Measurements from ENCODE around the gene MSL1. TPM values are rescaled to one million over a fixed set of nuclear protein-coding genes. Genes with fewer than 3 reads are reported as not detected.
"Not testable (repeated sequence)": the region's sequence is repeated elsewhere in the genome, so short reads cannot be mapped to it uniquely, and the experiment has no call there.

The MSL1 gene
- polyA plus RNA-seq, 1 donor, result 95.5 TPM

DNA sequence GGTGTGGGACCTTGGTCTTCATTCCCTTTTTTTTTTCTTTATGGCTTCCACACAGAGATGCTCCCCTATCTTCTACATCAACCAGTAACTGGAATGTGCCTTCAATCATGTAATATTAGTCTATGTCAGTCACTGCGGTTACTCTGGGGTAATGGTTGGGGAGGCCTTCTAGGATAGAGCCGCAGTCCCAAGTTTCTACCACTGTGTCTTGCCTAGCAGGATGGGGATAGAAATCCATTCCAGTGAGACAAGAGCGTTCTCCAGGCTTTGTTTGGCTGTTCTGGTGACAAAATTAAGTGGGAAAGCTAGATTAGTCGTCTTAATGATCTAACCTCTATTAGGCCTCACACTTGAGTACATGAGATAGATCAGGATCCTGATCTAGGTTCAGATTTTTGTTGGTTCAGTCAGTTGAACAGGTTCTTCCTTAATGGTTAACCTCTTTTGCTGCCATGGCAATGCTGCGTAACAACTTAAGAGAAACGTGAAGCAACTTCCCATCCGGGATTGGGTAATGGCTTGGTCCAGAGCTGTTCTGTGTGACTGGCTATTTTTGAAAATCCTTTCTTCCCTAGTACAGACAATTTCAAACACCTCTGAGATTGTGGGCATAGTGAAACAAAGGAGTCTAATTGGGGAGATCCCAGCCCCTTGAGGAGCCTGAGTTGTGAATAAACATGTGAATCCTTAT lies 8.7 kb downstream of the MSL1 start:
- no peak for DNase-seq

DNA sequence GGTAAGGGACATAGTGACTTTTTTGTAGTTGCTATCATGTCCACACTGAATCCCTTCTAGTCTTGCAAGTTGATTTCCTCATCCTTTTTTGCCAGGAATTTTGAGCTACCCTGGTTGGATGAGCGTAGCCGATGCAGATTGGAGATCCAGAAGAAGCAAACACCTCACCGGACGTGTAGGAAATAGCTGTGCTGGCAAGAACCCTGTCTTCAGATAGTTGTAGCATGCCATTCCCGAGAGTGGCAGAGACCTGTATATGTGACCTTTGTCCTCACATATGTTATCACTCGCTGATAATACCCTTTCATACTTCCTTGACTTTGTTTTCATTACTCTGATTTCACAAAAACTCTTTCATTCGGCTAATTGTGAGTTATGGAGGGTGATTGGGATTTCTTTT lies 12.4 kb downstream of the MSL1 start:
- DNase-seq, result no peak

GRCh38 chr17:40135817-40136216 lies 14.0 kb downstream of the MSL1 start:
- DNase-seq, result no peak

- DNase-seq, result no peak
Measured at GRCh38 chr17:40139566-40140058, 17.8 kb downstream of the MSL1 start.

DNA sequence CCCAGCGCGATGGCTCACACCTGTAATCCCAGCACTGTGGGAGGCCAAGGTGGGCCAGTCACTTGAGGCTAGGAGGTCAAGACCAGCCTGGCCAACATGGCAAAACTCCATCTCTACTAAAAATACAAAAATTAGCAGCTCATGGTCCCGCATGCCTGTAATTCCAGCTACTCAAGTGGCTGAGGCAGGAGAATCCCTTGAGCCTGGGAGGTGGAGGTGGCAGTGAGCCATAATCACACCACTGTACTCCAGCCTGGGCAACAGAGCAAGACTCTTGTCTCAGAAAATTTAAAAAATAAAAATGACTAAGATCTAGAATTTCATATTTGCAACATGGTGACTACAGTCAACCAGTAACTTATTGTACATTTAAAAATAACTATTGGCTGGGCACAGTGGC lies 21.4 kb downstream of the MSL1 start:
- DNase-seq, result not testable (repeated sequence)

DNA sequence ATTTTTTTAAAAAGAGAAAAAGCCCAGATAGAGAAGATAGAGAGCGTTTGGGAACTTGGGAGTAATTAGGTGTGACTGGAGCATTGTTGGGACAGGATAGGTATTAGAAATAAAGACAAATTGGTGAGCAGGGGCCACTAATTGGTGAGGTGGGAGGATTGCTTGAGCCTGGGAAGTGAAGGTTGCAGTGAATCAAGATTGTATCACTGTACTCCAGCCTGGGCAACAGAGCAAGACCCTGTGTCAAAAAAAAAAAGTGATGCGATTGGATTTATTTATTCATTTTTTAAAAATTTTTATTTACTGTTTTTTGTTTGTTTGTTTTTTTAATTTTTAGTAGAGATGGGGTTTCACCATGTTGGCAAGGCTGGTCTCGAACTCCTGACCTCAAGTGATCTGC lies 23.7 kb downstream of the MSL1 start:
- DNase-seq, result no peak

- no peak for DNase-seq
Measured at GRCh38 chr17:40148527-40148926, 26.8 kb downstream of the MSL1 start.

DNA sequence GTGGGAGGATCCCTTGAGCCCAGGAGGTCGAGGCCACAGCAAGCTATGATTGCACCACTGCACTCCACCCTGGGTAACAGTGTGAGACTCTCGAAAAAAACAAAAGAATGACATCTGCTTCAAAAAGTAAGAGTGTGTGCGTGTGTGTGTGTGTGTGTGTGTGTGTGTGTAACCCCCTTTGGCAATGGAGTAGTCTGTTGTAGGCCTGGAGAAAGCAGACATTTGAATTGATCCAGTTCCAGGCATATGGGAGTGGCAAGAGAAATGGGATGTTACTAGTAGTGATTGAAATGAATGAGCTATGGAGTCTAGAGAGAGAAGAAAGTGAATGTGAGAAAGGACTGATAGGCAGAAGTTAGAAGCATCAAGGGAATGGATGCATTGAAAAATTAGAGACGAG lies 28.5 kb downstream of the MSL1 start:
- DNase-seq, result no peak

DNA sequence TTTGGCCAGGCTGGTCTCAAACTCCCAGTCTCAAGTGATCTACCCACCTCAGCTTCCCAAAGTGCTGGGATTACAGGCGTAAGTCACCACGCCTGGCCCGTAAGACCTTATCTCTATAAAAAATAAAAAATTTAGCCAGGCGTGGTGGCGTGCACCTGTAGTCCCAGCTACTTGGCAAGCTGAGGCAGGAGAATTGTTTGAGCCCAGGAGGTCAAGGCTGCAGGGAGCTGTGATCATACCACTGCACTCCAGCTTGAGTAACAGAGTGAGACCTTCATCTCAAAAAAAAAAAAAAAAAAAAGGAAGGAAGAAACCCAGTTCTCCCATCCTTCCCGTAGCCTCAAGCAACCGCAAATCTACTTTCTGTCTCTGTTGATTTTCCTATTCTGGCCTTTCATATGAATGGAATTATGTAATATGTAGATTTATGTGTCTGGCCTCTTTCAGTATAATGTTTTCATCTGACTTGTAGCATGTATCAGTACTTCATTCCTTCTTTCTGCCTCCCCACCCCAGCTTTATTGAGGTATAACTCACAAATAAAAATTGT lies 29.7 kb downstream of the MSL1 start:
- no peak for DNase-seq

DNA sequence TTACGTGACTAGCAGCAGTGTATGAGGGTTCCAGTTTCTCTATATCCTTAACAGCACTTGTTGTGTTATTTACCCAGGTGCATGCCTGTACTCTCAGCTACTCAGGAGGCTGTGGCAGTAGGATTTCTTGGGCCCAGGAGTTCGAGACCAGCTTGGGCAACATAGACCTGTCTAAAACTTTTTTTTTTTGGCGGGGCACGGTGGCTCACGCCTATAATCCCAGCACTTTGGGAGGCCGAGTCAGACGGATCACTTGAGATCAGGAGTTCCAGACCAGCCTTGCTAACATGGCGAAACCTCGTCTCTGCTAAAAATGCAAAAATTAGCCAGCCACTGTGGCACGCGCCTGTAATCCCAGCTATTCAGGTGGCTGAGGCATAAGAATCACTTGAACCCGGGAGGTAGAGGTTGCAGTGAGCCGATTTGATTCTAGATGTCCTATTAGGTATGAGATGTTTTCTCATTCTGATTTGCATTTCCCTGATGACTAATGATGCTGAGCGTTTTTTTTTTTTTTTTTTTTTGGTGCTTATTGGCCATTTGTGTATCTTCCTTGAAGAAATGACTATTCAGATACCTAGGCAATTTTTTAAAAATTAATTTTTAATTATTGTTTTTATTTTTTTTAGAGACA lies 31.9 kb downstream of the MSL1 start:
- DNase-seq, result no peak

DNA sequence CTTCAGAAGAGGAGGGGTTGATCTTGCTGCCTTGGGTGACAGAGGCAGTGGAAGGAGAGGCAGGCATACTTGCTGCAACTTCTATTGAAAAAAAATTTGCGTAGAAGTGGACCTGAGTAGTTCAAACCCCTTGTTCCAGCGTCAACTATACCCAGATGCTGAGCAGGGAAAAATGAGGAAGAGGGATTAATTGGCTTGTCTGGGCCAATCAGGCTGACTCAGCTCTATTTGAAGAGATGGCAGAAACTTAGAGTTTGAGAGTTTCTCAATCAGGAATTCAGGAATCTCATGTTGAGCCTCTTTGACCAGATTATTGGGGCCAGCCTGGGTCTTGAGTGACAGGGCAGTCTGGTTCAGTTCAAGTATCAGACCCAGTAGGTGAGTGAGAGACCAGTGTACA lies 36.2 kb downstream of the MSL1 start:
- no peak for DNase-seq

GRCh38 chr17:40158438-40159013 lies 36.8 kb downstream of the MSL1 start:
- DNase-seq, result no peak

- DNase-seq, result no peak
Measured at GRCh38 chr17:40159456-40159855, 37.7 kb downstream of the MSL1 start.

- no peak for DNase-seq
Measured at GRCh38 chr17:40167685-40168261, 46.0 kb downstream of the MSL1 start.

- DNase-seq, result peak; percentile 62
Measured at GRCh38 chr17:40168262-40168832, 46.6 kb downstream of the MSL1 start.

GRCh38 chr17:40170325-40170724 lies 48.6 kb downstream of the MSL1 start:
- no peak for DNase-seq

DNA sequence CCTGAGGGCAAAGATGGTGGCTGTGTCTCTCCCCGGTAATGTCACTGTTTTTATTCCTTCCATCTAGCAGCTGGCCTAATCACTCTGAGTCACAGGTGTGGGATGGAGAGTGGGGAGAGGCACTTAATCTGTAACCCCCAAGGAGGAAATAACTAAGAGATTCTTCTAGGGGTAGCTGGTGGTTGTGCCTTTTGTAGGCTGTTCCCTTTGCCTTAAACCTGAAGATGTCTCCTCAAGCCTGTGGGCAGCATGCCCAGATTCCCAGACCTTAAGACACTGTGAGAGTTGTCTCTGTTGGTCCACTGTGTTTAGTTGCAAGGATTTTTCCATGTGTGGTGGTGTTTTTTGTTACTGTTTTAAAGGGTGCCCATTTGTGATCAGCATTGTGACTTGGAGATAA lies 50.0 kb downstream of the MSL1 start:
- no peak for DNase-seq

DNA sequence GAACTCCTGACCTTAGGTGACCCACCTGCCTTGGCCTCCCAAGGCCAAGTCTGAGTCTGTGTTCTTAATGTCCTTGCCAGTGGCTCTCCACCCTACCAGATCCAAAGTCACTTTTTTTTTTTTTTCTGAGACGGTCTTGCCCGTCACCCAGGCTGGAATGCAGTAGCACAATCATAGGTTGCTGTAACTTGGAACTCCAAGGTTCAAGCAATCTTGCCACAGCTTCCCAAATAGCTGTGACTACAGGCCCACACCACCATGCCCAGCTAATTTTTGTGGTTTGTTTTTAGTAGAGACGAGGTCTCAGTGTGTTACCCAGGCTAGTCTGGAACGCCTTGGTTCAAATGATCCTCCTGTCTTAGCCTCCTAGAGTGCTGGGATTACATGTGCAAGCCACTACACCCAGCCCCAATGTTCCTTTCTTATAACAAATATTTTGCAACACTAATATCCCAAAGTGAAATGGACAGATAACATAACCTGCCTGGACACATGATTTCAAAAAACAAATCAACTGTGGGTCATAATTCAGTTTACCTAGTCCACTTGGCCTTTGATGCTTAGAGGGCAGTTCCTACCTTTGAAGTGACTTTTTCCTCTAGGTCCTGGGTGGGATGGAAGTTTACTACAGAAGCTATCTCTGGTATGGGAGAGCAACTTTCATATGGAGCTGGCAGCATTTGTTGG lies 51.5 kb downstream of the MSL1 start:
- DNase-seq, result no peak

GRCh38 chr17:40173778-40174135 lies 52.0 kb downstream of the MSL1 start:
- DNase-seq, result no peak

- DNase-seq, result no peak
Measured at GRCh38 chr17:40174514-40174913, 52.7 kb downstream of the MSL1 start.

- no peak for DNase-seq
Measured at GRCh38 chr17:40175928-40176753, 54.4 kb downstream of the MSL1 start.

DNA sequence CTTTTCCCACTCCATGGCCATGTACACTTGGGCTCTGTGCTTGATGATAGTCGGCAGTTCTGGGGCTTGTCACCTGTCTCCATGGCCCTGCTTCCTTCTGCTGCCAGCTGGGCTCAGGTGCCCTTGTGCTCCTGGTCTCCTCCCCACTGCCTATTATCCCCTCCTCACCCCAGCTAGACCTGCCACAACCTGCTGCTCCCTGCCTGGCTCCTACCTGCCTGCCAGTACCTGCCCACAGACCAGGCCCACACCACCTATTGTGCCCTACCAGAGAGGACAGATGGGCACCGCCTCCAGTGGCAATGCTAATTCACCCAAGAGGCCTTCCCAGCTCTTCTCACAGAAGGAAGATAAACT lies 55.0 kb downstream of the MSL1 start:
- no peak for DNase-seq
